Calu3 (cell line): ENCODE results near the gene ZNF789. TPM values are rescaled to one million over a fixed set of nuclear protein-coding genes. Genes with fewer than 3 reads are reported as not detected.

Source experiments
- BruUV-seq: library from RNA; stranded (reverse); fragments of 400-500 nt; replicated peaks from 2 replicates; lab custom pipeline; 2021; lab: Mats Ljungman, UMichigan
- CTCF ChIA-PET: fragments of 300-600 bp; sonication (Branson Sonifier 250); formaldehyde crosslinking; loops from one replicate; lab custom pipeline; 2022; ENCODE audit warnings: antibody characterized with exemption; lab: Charles Lee
- DNase-seq: peaks from one replicate; pipeline ENCODE4 v3.0.0; 2022
- H3K27ac Mint-ChIP-seq: one replicate; pipeline ENCODE4 v1.8.0; 2022; ENCODE audit warnings: mixed read lengths; ENCODE audit not compliant: unreplicated experiment
- H3K27me3 Mint-ChIP-seq: one replicate; pipeline ENCODE4 v1.8.0; 2022; ENCODE audit warnings: mixed read lengths; ENCODE audit not compliant: unreplicated experiment
- H3K36me3 Mint-ChIP-seq: one replicate; pipeline ENCODE4 v1.8.0; 2022; ENCODE audit warnings: mild to moderate bottlenecking, moderate library complexity, mixed read lengths; ENCODE audit not compliant: insufficient read depth, unreplicated experiment
- H3K4me1 Mint-ChIP-seq: one replicate; pipeline ENCODE4 v1.8.0; 2022; ENCODE audit warnings: mild to moderate bottlenecking, low read depth, mixed read lengths; ENCODE audit not compliant: unreplicated experiment
- H3K4me3 Mint-ChIP-seq: one replicate; pipeline ENCODE4 v1.8.0; 2022; ENCODE audit warnings: mild to moderate bottlenecking, low read depth, moderate library complexity, mixed read lengths; ENCODE audit not compliant: unreplicated experiment
- H3K9me3 Mint-ChIP-seq: one replicate; pipeline ENCODE4 v1.8.0; 2022; ENCODE audit warnings: low read depth, mixed read lengths; ENCODE audit not compliant: unreplicated experiment
- CTCF ChIP-seq: fragments of 200-600 bp; IDR thresholded peaks from one replicate; pipeline ENCODE4 v1.8.0; 2022; ENCODE audit warnings: antibody characterized with exemption; ENCODE audit not compliant: unreplicated experiment
- intact Hi-C: fragments of 100-400 bp; cut with micrococcal nuclease; formaldehyde crosslinking; loops from one replicate; pipeline ENCODE4 v1.10.0; 2022; ENCODE audit not compliant: unreplicated experiment
- total RNA-seq: library from RNA; stranded (reverse); gene quantifications from 2 replicates; pipeline ENCODE4 v1.2.3, GENCODE V29; 2022

Gene ZNF789
- total RNA-seq, 1 experiment from 2014 or later = 17.2 TPM

GRCh38 chr7:99521399-99521798 is 48.7 kb downstream of the ZNF789 start:
- intact Hi-C loops = no loop called here
- H3K9me3 Mint-ChIP-seq = no peaks in the 10 kb centered on the region
- H3K4me1 Mint-ChIP-seq = no peaks in the 10 kb centered on the region
- BruUV-seq = no TSS peak
- TF ChIP-seq CTCF = no peak
- no peak for DNase-seq
- H3K4me3 Mint-ChIP-seq = no peak overlapping the region
- H3K27ac Mint-ChIP-seq = no peak overlapping the region
- H3K27me3 Mint-ChIP-seq = no peaks in the 10 kb centered on the region
- peaks cover 14% of the 10 kb centered on the region for H3K36me3 Mint-ChIP-seq
- CTCF ChIA-PET = no interaction called here

- H3K36me3 Mint-ChIP-seq = peaks cover 34% of the 10 kb centered on the region
- no peaks in the 10 kb centered on the region for H3K4me1 Mint-ChIP-seq
- H3K27ac Mint-ChIP-seq = no peak overlapping the region
- H3K4me3 Mint-ChIP-seq = no peak overlapping the region
- no peaks in the 10 kb centered on the region for H3K27me3 Mint-ChIP-seq
- DNase-seq = peak; percentile 10
- H3K9me3 Mint-ChIP-seq = no peaks in the 10 kb centered on the region
- no peak for TF ChIP-seq CTCF
- no TSS peak for BruUV-seq
- CTCF ChIA-PET = interaction anchor here (0.6 to 1.0 kb wide), 5 partner anchors 55 to 103 kb away, joined by 3 to 12 read pairs (median 3); partner anchors contain the start of gene ZSCAN25
- intact Hi-C loops = no loop called here
Observed at GRCh38 chr7:99525713-99526440, 53.2 kb downstream of the ZNF789 start.

- H3K27ac Mint-ChIP-seq = no peak overlapping the region
- peaks cover 12% of the 10 kb centered on the region for H3K9me3 Mint-ChIP-seq
Observed at GRCh38 chr7:99531354-99531765, 58.7 kb downstream of the ZNF789 start.

GRCh38 chr7:99535667-99536066 is 63.0 kb downstream of the ZNF789 start:
- TF ChIP-seq CTCF = no peak
- peaks cover 12% of the 10 kb centered on the region for H3K9me3 Mint-ChIP-seq
- CTCF ChIA-PET = no interaction called here
- no peaks in the 10 kb centered on the region for H3K4me1 Mint-ChIP-seq
- intact Hi-C loops = no loop called here
- no peaks in the 10 kb centered on the region for H3K27me3 Mint-ChIP-seq
- peaks cover 8% of the 10 kb centered on the region for H3K36me3 Mint-ChIP-seq
- no peak overlapping the region for H3K4me3 Mint-ChIP-seq
- no TSS peak for BruUV-seq
- no peak overlapping the region for H3K27ac Mint-ChIP-seq
- no peak for DNase-seq

More at GRCh38 chr7:99531354-99531765, 58.7 kb downstream of the ZNF789 start:
- DNase-seq = no peak
- Mint-ChIP-seq H3K27me3 (no peaks in the 10 kb centered on the region), H3K4me1 (no peaks in the 10 kb centered on the region), H3K4me3 (no peak overlapping the region), H3K36me3 (peaks cover 31% of the 10 kb centered on the region)
- CTCF ChIA-PET = no interaction called here
- TF ChIP-seq CTCF = no peak
- intact Hi-C loops = no loop called here
- no TSS peak for BruUV-seq

Other genes with a start within 250 kb of the ZNF789 start
- 0.61 and 0.97 TPM in 2 replicates for gene MYH16, start 200.1 kb upstream of the ZNF789 start, total RNA-seq
- gene ARPC1A, start 147.0 kb upstream of the ZNF789 start, total RNA-seq = 146 TPM in 2 replicates
- gene ARPC1B, start 98.2 kb upstream of the ZNF789 start, total RNA-seq = 107 and 108 TPM in 2 replicates
- gene PDAP1, start 64.3 kb upstream of the ZNF789 start, total RNA-seq = 83.9 and 87.2 TPM in 2 replicates
- 62.8 and 82.7 TPM in 2 replicates for gene BUD31, start 63.9 kb upstream of the ZNF789 start, total RNA-seq
- 7.6 and 8.8 TPM in 2 replicates for gene PTCD1, start 34.1 kb upstream of the ZNF789 start, total RNA-seq
- gene CPSF4, start 33.9 kb upstream of the ZNF789 start, total RNA-seq = 33.4 and 37.2 TPM in 2 replicates
- 222 and 234 TPM in 2 replicates for gene ATP5MF, start 6.7 kb upstream of the ZNF789 start, total RNA-seq
- 17.3 and 19.2 TPM in 2 replicates for gene ZNF394, start 27.4 kb downstream of the ZNF789 start, total RNA-seq
- 6.1 and 6.6 TPM in 2 replicates for gene ZKSCAN5, start 31.8 kb downstream of the ZNF789 start, total RNA-seq
- 3.9 and 4.1 TPM in 2 replicates for gene FAM200A, start 79.2 kb downstream of the ZNF789 start, total RNA-seq
- not detected in 2 replicates for gene ZNF655, start 85.8 kb downstream of the ZNF789 start, total RNA-seq
- gene TMEM225B, start 125.4 kb downstream of the ZNF789 start, total RNA-seq = not detected in 2 replicates
- 12.9 and 13.5 TPM in 2 replicates for gene ZSCAN25, start 144.1 kb downstream of the ZNF789 start, total RNA-seq
- gene CYP3A5, start 207.1 kb downstream of the ZNF789 start, total RNA-seq = 44.9 and 70.7 TPM in 2 replicates